ENCODE data around the gene DPF3.

Gene DPF3

DNA sequence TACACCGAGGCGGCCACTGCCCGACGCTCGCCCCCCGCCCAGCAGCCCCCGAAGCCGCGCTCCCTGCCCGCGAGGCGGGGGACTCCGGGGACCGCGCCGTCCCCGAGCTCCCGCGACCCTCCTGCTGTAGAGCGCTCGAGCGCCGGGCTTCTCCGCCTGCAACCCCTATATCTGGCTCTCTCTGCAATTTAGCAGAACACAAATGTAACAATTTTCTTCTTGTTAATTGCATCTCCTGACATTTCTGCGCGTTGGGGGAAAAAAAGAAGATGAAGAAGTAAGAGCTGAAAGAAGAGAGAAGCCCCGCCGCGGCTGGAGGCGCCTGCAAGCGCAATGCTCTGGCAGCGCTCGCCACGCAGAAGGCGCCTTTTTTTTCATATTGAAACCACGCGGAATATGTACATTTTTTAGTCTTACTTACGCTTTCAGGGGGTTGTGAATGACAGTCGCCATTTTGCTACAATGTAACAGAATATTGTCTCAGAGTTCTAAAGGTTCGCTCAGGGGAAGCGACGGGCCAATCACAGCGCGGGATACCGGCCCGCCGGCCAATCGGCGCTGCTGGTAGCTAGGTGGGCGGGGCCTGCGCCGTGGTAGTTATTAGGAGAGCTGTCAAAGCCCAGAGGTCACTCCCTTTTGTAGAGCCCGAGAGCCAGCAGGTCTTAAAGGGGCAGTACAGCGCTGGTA is at the start of gene DPF3:
Gene DPF3 (minus strand): TSS at position 466 of the 687 bp plus-strand sequence. CDS start 13 bp downstream, at position 453.
- peak; percentile 95 for DNase-seq (ENCODE audit: low spot score)

DNA sequence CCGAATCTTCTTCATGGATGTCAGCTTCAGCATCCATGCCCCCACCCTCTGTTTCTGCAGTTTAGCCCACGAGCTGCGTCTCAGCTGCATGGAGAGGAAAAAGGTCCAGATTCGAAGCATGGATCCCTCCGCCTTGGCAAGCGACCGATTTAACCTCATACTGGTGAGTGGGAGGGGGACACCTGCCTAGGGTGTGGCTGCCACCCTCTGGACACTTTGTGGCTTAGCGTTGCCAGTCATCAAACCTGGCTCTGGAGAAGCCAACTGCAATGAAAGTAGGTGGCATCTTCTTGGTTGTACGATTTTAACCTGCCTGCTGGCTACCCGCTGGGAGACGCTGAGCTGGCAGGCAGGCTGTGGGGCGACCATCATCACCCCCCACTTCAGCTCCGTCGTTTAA is 49.0 kb upstream of the DPF3 start:
- no peak for DNase-seq (ENCODE audit: low spot score)

DNA sequence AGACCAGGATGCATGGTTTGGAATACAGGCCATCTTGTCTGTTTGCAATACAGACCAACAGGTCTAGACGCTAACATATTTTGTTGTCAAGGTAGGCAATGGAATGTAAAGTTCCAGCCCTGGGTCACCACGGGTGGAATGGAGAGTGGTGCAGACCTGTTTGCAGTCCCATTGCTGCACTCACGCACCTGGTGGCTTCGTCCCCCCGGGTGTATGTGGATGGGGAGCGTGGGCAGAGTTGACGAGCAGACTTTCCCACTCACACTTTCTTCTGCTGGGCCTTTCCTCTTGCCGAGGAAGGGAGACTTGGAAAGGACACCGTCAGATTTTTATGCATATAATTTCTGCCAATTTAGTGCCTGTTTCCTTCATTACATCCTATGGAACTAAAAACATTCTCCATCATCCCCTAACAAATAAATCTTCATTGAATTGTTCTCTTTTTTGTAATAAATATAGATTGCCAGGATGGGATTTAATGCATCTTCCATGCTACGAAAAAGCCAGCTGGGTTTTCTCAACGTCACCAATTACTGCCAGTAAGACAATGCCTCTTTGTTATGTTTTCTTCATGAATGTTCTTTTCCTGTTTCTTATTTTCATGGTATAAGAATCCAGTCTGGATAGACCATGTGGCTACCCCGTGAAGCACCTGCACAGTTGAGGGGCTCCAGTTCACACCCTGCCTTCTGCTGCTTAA is 47.5 kb upstream of the DPF3 start:
- no peak for DNase-seq (ENCODE audit: low spot score)

DNA sequence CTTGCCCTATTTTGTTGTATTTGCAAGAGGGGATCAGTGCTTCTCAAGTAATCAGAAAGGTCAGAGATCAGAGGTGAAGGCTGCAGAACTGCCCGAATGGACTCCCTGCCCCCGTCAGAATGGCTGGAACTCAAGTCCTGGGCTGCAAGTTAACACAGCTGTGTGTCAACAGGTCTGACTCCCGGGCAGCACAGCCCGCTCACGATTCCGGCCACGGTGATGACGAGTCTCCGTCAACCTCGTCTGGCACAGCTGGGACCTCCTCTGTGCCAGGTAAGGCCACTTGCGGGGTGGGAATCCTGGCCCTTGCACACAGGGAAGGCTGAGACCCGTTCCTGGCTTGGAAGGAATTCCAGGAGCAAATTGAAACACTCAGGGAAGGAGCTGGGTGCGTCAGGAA is 45.7 kb upstream of the DPF3 start:
- DNase-seq (ENCODE audit: low spot score): no peak

DNA sequence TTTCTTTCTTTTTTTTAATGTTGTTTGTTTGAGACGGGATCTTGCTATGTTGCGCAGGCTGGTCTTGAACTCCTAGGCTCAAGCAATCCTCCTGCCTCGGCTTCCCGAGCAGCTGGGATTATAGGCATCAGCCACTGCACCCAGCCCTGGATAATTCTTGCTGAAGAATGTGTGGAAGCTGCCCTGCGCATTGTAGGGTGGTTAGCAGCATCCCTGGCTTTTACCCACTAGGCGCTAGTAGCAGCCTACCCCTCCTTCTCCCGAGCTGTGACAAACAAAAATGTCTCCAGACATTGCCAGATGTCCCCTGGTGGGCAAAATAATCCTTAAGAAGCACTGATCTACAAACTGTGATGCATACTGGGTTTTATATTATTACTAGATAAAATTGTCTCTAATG is 39.0 kb upstream of the DPF3 start:
- no peak for DNase-seq (ENCODE audit: low spot score)

GRCh38 chr14:72929316-72930080 is 35.6 kb upstream of the DPF3 start:
- no peak for DNase-seq (ENCODE audit: low spot score)

DNA sequence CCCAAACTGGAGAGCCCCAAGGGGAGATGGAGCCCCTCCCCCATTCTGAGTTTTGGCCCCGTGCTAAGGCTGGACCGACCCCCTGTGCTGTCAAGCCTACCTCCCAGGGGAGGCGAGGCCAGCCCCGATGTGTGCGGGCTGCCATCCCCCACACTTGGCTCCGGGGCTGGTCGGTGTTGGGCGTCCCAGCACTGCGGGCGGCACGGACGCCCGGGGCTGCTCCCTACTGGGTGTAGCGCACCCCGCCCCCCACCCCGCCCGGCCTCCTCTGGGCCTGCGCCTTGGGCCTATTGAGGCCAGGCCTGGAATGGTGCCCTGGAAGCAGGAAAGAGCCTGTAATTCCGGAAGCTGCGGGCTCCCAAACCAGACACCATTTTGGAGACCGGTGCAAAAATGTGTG is 35.0 kb upstream of the DPF3 start:
- no peak for DNase-seq (ENCODE audit: low spot score)

GRCh38 chr14:72926292-72927028 is 32.6 kb upstream of the DPF3 start, which contains the start of gene DCAF4:
DCAF4 (plus strand) TSS chr14:72926464; CDS start chr14:72937979, 11,515 bp downstream.
- DNase-seq (ENCODE audit: low spot score): peak; percentile 95

GRCh38 chr14:72925815-72926291 is 32.0 kb upstream of the DPF3 start:
- no peak for DNase-seq (ENCODE audit: low spot score)

- no peak for DNase-seq (ENCODE audit: low spot score)
Observed at GRCh38 chr14:72925171-72925759, 31.4 kb upstream of the DPF3 start.

GRCh38 chr14:72924337-72924736 is 30.4 kb upstream of the DPF3 start:
- DNase-seq (ENCODE audit: low spot score): no peak

GRCh38 chr14:72921396-72921795 is 27.5 kb upstream of the DPF3 start:
- DNase-seq (ENCODE audit: low spot score): no peak

DNA sequence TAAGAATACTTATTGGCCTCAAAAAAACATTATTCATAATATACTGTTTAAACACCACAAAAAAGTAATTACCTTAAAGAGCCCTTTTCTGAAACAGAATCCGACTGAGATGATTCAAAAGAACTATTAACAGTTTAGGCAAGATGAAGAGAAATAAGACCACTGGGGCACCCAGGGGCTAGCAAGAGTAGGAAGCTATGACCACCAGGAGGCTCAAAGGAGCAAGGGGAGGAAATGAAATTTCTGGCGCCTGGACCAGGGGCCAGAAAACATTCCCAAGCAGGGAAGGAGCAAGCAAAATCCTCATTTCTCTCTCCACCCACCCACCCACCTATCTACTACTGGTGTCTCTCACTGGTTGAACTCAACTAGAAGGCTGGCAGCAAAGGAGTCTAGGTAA is 26.1 kb upstream of the DPF3 start:
- DNase-seq (ENCODE audit: low spot score): no peak

GRCh38 chr14:72917094-72917802 is 23.3 kb upstream of the DPF3 start:
- DNase-seq (ENCODE audit: low spot score): no peak

GRCh38 chr14:72916174-72916573 is 22.3 kb upstream of the DPF3 start:
- DNase-seq (ENCODE audit: low spot score): no peak

- DNase-seq (ENCODE audit: low spot score): no peak
Observed at GRCh38 chr14:72913809-72914208, 19.9 kb upstream of the DPF3 start.

DNA sequence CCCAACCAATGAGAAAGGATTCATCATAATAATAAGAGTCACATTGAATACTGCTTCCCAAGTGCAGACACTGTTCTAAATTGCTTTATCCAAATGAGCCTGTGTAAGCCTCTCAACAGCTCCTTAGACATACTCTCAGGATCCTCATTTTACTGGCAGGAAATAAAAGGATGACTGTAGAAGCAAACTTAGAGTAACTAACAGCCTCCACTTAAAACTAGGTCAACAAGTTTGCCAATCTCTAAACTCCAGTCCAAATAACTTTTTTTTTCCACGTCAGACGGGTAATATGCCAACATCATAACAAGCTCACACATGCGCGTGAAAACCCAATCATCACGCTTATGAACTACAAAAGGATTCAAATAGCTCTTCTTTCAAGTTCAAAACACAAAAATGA is 15.3 kb upstream of the DPF3 start:
- no peak for DNase-seq (ENCODE audit: low spot score)

- no peak for DNase-seq (ENCODE audit: low spot score)
Observed at GRCh38 chr14:72907886-72908285, 14.0 kb upstream of the DPF3 start.

GRCh38 chr14:72906879-72907278 is 13.0 kb upstream of the DPF3 start:
- no peak for DNase-seq (ENCODE audit: low spot score)

DNA sequence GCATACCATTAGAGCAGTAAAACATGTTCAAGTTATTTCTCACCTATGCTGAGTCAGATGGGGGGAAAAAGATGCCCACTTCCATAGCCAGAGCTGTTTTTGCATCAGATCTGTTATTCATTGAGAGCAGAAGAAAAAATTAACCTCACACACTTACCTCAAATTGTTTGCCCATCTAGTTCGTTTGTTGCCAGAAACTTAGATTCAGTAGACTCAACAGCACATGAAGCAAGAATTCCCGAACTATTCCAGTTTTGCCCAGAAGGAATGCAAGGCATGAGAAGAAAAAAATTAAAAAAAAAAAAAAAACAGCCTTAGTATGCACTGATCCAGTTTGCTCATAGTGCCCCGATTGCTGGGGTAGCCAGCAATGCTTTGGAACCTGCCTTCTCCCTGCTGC is 12.4 kb upstream of the DPF3 start:
- DNase-seq (ENCODE audit: low spot score): no peak

All from kidney capillary endothelial cell (primary cell).